ENCODE measurements around the gene ELOVL7. TPM values are rescaled to one million over a fixed set of nuclear protein-coding genes. Genes with fewer than 3 reads are reported as not detected.
A peak's percentile ranks its signal among the peaks of the same experiment; 100 is the strongest.

The ELOVL7 gene
- total and polyA plus RNA-seq, 2 of the 8 experiments (the other 6 are each of a cell fraction or from before 2014, with no cell fraction given), result 3.1 to 5.1 TPM

DNA sequence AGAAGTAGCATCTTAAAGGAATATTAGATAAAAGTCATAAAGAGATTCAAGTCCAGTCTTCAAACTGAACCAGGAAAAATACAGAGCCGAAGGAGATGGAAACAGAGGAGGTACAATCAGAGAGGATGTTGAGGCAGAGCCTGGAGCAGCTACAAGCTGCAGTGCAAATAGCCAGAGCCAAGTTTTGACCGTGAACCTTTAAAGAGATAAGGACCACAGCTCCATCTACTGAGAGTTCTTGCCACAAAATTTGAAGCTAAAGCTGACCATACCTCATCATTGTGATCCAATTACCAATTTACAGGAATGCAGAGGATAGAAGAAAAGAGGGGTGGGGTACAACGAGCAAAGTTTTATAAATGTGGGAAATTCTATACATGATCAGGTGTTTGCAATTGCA, 133.7 kb downstream of the ELOVL7 start:
- H2AK5ac ChIP-seq (ENCODE audit: low read depth, low read length), result no peak overlapping the region
- no peak overlapping the region for H4K91ac ChIP-seq (replicated peaks; ENCODE audit: insufficient read length, low read length)
- H3K79me1 ChIP-seq (ENCODE audit: low read depth, low read length), result no peaks in the 10 kb centered on the region
- no peak overlapping the region for H3K4me3 ChIP-seq (ENCODE audit: extremely low read depth in 1 of 4, insufficient read depth in 2 of 4, low read depth in 3 of 4, low read length in 4 of 4)
- no peak overlapping the region for H3K18ac ChIP-seq (ENCODE audit: extremely low read depth, low read length)
- no peak overlapping the region for H3K9ac ChIP-seq (replicated peaks in 1 of 4; ENCODE audit: extremely low read depth in 1 of 4, low read depth in 3 of 4, low read length in 3 of 4)
- DNase-seq (ENCODE audit: low read depth in 1 of 2, low spot score in 2 of 2) (no peak), FAIRE-seq (no peak)
- no peak overlapping the region for H3K23ac ChIP-seq (ENCODE audit: insufficient read length)
- H2BK15ac ChIP-seq (ENCODE audit: low read length), result no peak overlapping the region
- no peak overlapping the region for H2BK5ac ChIP-seq (ENCODE audit: low read depth, low read length)
- H3K27ac ChIP-seq (ENCODE audit: low read depth, low read length), result no peak overlapping the region
- H3K56ac ChIP-seq (replicated peaks; ENCODE audit: insufficient read length, low read depth, low read length), result no peak overlapping the region
- no peak overlapping the region for H4K5ac ChIP-seq (ENCODE audit: insufficient read length, low read depth, low read length)
- no peak overlapping the region for H2BK12ac ChIP-seq (ENCODE audit: low read depth, low read length)
- 70% methylated on average over 3 of the region's 3 CpGs; no CpG with 5 or more reads in 1 of the 2 experiments for WGBS, 2 experiments (ENCODE audit: extremely low coverage in 1 of 2, insufficient coverage in 1 of 2, insufficient read length in 1 of 2, insufficient replicate concordance in 2 of 2, low coverage in 1 of 2, low lambda C conversion rate in 2 of 2, missing lambda C conversion rate in 1 of 2)
- H3K14ac ChIP-seq (ENCODE audit: insufficient read length), result no peak overlapping the region
- no peaks in the 10 kb centered on the region for H3K27me3 ChIP-seq (replicated peaks in 1 of 4; ENCODE audit: control insufficient read depth in 3 of 4, extremely low read depth in 1 of 4, insufficient read depth in 3 of 4, low read length in 3 of 4)
- H4K20me1 ChIP-seq (replicated peaks in 1 of 2; ENCODE audit: control insufficient read depth in 1 of 2, insufficient read depth in 2 of 2, low read length in 2 of 2), result no peaks in the 10 kb centered on the region
- no peaks in the 10 kb centered on the region for H3K36me3 ChIP-seq (ENCODE audit: control insufficient read depth in 2 of 4, insufficient read depth in 4 of 4, low read length in 3 of 4)
- H2BK120ac ChIP-seq (replicated peaks; ENCODE audit: low read depth, low read length), result no peak overlapping the region
- H3K4me2 ChIP-seq (ENCODE audit: insufficient read depth in 1 of 2, low read depth in 2 of 2, low read length in 2 of 2), result no peak overlapping the region
- no peaks in the 10 kb centered on the region for H3K79me2 ChIP-seq (ENCODE audit: control insufficient read depth in 1 of 2, insufficient read depth in 2 of 2, low read length in 2 of 2)
- POLR2A ChIA-PET (ENCODE audit: partially characterized antibody), result interaction anchor here (1.1 to 2.6 kb wide), 3 partner anchors 11 to 134 kb away, joined by 3 to 24 read pairs (median 4); partner anchors contain the start of genes DEPDC1B and ELOVL7
- no peaks in the 10 kb centered on the region for H3K9me3 ChIP-seq (ENCODE audit: insufficient read depth in 2 of 2, low read depth in 1 of 2, low read length in 1 of 2)
- no peak overlapping the region for H3K4ac ChIP-seq (replicated peaks; ENCODE audit: insufficient read length, low read depth, low read length)
- no peaks in the 10 kb centered on the region for H3K23me2 ChIP-seq (ENCODE audit: low read depth, low read length)
- no peak overlapping the region for H4K8ac ChIP-seq (ENCODE audit: extremely low read depth, insufficient read depth, low read length)
- H2AFZ ChIP-seq (ENCODE audit: low read length), result no peak overlapping the region
- CTCF ChIA-PET (ENCODE audit: partially characterized antibody), result interaction anchor here (0.9 to 1.8 kb wide), 3 partner anchors 9 to 13 kb away, joined by 3 to 10 read pairs (median 5); partner anchors contain the start of gene DEPDC1B
- H2BK20ac ChIP-seq (ENCODE audit: low read length), result no peak overlapping the region
- H3K4me1 ChIP-seq (replicated peaks in 1 of 4; ENCODE audit: control insufficient read depth in 3 of 4, insufficient read depth in 4 of 4, low read length in 3 of 4), result no peaks in the 10 kb centered on the region
- TF ChIP-seq SRF (IDR thresholded peaks at IDR 0.05; ENCODE audit: low read depth, low read length) (no peak), RAD21 (IDR thresholded peaks at IDR 0.05 in 1 of 2, conservative IDR thresholded peaks at IDR 0.05 in 1 of 2; ENCODE audit: low read depth in 2 of 2, low read length in 2 of 2) (peak in 1 of 2 experiments; percentile 23; a peak in 1 of 4 replicates), SIX5 (IDR thresholded peaks at IDR 0.05; ENCODE audit: low read depth, low read length) (no peak), SUZ12 (IDR thresholded peaks at IDR 0.05; ENCODE audit: low read length) (no peak)
